NCI-H82 treated with DMSO at 0.1 percent for 48 hours (cell line): ENCODE measurements around the gene ANG.
A peak's percentile ranks its signal among the peaks of the same experiment; 100 is the strongest.
"Not testable (repeated sequence)": the region's sequence is repeated elsewhere in the genome, so short reads cannot be mapped to it uniquely, and the experiment has no call there.

Source experiments
- DNase-seq: peaks from one replicate; lab custom pipeline; 2025; ENCODE audit not compliant: unreplicated experiment; lab: John Stamatoyannopoulos, UW

Gene ANG

GRCh38 chr14:20688167-20688839, at the start of gene ANG:
ANG (plus strand) TSS chr14:20688764; CDS start chr14:20693565, 4,801 bp downstream.
- DNase-seq = no peak

- DNase-seq = no peak
These were observed 47.0 kb upstream of the ANG start, which contains the start of gene OR6S1 for GRCh38 chr14:20641591-20641990. OR6S1 (minus strand) TSS chr14:20641691; CDS start chr14:20641691, 0 bp downstream.

- no peak for DNase-seq
These were observed 46.4 kb upstream of the ANG start for GRCh38 chr14:20642182-20642581.

GRCh38 chr14:20642755-20643154, 45.8 kb upstream of the ANG start:
- not testable (repeated sequence) for DNase-seq

GRCh38 chr14:20644520-20644919, 44.0 kb upstream of the ANG start:
- no peak for DNase-seq

- no peak for DNase-seq
These were observed 43.1 kb upstream of the ANG start for GRCh38 chr14:20645481-20645880.

- DNase-seq = peak; percentile 15
These were observed 35.3 kb upstream of the ANG start for GRCh38 chr14:20652996-20653975.

- DNase-seq = no peak
These were observed 32.7 kb upstream of the ANG start for GRCh38 chr14:20655851-20656250.

GRCh38 chr14:20656274-20656673, 32.3 kb upstream of the ANG start:
- no peak for DNase-seq

- DNase-seq = no peak
These were observed 31.1 kb upstream of the ANG start for GRCh38 chr14:20657216-20658211.

GRCh38 chr14:20658246-20658645, 30.3 kb upstream of the ANG start:
- DNase-seq = no peak

- DNase-seq = no peak
These were observed 29.2 kb upstream of the ANG start for GRCh38 chr14:20659336-20659735.

GRCh38 chr14:20659813-20660395, 28.7 kb upstream of the ANG start:
- no peak for DNase-seq

- DNase-seq = no peak
These were observed 27.4 kb upstream of the ANG start for GRCh38 chr14:20661197-20661596.

GRCh38 chr14:20662968-20663732, 25.4 kb upstream of the ANG start:
- DNase-seq = no peak

- DNase-seq = not testable (repeated sequence)
These were observed 22.1 kb upstream of the ANG start for GRCh38 chr14:20666400-20666961.

GRCh38 chr14:20667957-20668356, 20.6 kb upstream of the ANG start:
- no peak for DNase-seq

- DNase-seq = no peak
These were observed 19.6 kb upstream of the ANG start for GRCh38 chr14:20668969-20669368.

GRCh38 chr14:20671597-20672283, 16.8 kb upstream of the ANG start:
- no peak for DNase-seq
